Fibroblast of skin of abdomen (primary cell): ENCODE results near the gene RABAC1. TPM values are rescaled to one million over a fixed set of nuclear protein-coding genes. Genes with fewer than 3 reads are reported as not detected.
"Not testable (repeated sequence)": the region's sequence is repeated elsewhere in the genome, so short reads cannot be mapped to it uniquely, and the experiment has no call there.

Source experiments
- DNase-seq: peaks from one replicate; pipeline ENCODE4 v3.0.0-alpha.2; 2013
- polyA plus RNA-seq, 2 experiments: library from polyadenylated mRNA; unstranded; fragments of 120-200 nt; gene quantifications; one replicate each; pipeline ENCODE4 v1.2.1, GENCODE V29; 2013; ENCODE audit not compliant: insufficient read length in 2 of 2

The RABAC1 gene, protein sequence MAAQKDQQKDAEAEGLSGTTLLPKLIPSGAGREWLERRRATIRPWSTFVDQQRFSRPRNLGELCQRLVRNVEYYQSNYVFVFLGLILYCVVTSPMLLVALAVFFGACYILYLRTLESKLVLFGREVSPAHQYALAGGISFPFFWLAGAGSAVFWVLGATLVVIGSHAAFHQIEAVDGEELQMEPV
- 251 TPM for polyA plus RNA-seq (2013, experiment 1 of 2; ENCODE audit: insufficient read length)
- polyA plus RNA-seq (2013, experiment 2 of 2; ENCODE audit: insufficient read length), result 262 TPM

DNA sequence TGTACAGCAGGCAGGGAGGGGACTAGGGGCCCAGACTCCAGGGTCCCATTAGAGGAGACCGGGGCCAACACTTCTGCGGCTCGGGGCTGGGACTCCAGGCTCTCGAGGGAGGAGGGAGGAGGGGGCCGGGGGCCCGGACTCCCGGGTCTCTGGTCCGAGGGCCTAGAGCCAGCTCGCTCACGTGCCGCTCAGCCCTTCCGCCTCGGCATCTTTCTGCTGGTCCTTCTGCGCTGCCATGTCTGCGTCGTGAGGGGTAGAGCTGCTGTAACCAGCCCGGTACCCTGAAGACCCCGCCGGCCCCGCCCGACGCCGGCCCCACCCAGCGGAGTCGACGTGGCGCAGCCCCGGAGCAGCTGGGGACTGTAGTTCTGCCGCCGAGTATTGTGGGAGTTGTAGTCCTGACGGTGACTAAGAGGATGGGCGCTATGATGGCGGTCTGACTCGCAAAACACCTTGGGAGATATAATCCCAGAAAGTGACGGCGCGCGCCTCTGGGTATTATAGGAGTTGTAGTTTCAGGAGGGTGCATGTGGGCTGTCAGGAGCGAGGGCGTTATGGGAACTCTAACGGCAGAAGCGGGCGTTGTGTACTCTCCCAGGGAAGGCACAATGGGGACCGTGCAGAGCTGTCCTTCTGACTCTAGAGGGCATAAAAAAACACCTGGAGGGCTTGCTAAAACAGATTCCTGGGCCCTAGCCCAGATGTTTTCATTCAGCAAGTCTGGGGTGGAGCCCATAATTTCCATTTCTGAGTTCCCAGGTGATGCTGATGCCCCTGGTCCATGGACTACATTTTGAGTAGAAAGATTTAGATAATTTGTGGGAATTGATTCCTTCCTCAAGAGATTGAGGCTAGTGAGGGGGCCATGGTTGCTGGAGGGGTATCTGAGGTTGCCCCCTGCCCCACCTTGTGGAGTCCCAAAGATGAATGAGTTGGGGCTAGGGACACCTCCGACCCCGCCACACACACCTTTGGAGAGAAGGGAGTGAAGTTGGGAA is at the start of gene RABAC1:
TSS of gene RABAC1 (minus strand) at position 266 of the 998 bp plus-strand sequence. CDS start at position 237, 29 bp downstream.
- peak; percentile 93 for DNase-seq

DNA sequence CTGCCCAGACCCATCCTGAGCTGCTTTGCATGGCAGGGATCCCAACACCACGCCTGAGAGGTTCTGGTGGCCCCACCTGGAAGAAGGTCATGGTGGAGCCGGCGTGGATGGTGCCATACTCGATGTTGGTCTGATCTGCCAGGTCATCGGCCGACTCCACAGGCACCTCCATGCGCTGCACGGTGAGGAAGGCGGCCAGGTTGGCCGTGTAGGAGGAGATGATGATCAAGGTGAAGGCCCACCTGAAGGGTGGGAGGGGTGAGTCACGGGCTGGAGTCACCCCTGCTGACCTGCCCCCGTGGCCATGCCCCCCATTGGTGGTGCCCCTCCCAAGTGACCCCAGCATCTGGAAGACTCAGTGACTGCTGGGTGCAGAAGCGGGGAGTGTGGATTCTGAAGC is 47.4 kb upstream of the RABAC1 start:
- no peak for DNase-seq

GRCh38 chr19:42005504-42005903 is 46.4 kb upstream of the RABAC1 start:
- no peak for DNase-seq

GRCh38 chr19:42003506-42004294 is 44.6 kb upstream of the RABAC1 start:
- DNase-seq, result no peak

- DNase-seq, result no peak
Observed at GRCh38 chr19:41999878-42000208, 40.7 kb upstream of the RABAC1 start.

DNA sequence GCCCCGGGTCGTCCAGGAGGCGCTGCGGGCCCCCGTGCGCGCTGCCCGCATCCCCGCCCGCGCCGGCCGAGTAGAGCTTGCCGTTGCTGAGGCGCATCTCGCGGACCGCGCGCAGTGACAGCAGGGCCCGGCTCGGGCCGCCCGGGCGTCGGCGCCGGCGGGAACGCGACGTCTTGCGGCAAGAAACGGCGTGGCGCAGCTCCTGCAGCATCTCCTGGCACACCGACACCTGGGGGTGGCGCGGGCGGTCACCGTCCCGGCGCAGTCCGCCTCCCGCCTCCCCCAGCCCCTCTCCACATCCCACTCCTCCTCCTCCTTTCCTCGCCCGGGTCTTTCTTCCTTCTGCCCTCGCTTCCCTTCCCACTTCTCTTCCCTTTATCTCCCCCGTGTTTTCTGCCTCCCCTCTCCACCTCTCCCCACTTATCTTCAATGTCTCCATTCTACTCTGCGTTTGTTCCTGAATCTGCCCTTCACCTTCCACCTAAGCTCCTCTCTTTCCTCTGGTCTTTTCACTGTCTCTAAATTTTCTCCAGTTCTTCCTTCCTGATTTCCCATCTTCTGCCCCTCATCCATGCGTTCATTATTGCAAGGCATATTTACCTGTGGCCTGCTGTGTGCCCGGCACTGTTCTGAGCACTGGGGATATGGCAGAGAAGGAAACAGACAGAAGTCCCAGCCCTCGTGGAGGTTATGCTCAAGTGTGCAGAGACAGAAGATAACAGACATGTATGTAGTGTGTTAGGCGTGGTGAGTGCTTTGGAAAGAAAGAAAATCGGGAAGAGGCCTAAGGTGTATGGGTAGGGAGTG is 40.2 kb upstream of the RABAC1 start:
- no peak for DNase-seq

DNA sequence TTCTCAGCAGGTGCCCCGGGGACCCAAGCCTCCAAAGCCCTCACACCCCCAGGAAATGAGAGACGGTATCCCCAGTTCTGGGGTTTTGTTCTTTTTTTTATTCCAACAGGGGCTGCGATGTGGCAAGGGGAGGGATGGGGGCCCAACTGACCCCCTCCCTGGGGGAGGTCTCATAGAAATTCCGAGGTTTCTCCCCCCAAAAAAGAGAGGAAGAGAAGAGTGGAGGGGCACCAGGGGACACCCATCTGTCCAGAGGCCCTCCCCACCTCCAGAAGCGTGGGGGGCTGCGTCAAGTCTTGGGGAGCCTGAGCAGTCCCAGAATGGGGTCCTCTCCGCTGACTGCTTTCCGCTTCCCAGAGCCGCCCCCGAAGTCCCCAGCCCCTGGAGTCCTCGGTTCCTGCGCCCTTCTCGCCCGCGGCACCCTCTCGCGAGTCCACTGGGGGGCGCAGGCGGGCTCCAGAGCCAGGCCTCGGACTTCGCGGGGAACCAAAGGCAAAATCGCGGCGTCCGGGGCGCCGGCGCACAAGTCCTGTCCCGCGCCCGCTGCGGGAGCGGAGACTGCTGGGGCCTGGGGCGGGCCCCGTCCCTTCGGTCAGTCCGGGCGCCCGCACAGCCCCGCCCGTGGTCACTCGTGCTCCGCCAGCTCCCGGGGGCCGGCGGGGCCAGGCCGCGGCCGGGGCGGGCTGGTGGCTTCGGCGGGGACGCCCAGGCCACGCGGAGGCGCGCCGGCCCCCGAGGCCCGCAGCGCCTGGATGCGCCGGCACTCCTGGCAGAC is 39.3 kb upstream of the RABAC1 start:
- DNase-seq, result peak; percentile 17

GRCh38 chr19:41997851-41998229 is 38.7 kb upstream of the RABAC1 start:
- no peak for DNase-seq

DNA sequence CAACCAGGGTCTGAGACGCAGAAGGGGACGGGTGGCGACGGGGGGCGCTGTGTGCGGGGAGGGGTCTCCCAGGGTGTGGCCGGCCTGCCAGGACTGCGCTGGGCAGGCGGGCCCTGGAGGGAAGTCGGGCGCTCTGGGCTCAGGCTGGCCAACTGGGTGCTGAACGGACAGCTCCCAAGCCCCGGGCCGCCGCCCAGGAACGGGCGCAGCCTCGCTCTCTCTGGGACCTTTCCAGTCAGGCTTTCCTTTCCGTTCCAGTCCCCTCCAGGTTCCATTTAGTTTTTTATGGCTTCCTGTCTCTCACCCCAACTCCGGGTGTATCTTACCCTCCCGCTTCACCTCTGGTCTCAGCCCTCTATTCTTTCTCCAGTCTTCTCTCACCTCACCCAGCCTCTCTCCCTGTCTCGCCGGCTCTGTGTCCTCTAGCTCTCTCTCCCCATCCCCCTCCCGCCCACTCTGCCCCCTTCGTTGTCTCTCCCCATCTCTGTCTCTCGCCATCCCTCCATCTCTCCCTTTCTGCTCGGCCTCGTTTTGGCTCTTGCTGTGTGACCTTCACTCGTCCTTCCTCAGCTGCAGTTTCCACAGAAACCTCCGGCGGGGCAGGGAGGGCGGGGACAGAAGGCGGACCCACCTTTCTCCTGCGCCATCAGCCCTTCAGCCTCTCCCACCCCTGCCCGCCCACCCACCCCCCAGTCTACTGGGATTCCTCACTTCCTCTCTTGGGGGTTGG is 38.2 kb upstream of the RABAC1 start:
- DNase-seq, result peak; percentile 16

DNA sequence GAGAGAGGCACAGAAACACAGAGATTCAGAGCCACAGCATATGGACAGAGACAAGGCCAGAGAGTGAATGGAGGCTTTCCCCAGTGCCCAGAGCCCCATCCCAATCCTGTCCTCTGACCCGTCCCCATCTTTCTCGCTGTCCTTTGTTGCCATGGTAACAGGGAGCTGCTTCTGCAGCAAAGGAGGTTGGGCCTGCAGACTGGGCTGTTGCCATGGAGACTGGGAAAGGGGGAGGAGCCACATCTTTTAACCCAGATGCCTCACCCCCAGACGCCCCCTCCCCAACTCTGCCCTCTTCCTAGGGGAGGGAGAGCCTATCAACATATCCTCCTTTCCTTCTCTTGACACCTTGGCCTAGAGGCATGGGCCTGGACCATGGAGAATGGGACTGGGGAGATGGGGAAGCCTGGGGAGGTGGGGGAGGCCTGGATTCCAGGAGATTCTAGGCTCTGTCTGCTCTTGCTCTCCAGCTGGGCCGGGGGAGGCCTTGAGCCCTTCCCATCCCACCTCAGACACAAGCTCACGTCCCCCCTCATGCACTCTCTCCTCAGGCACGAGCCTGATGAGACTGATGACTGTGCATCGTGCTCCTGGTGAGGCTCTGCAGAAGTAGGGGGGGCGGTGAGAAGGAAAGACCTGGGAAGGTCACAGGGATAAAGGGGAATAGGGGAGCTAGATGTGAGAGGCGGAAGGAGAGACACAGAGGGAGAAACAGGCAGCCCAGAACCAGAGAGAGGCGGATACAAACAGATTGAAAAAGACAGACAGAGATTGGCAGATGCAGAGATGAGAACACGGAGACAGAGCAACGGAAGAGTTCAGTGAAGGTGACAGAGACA is 37.1 kb upstream of the RABAC1 start:
- no peak for DNase-seq

GRCh38 chr19:41994994-41995958 is 36.2 kb upstream of the RABAC1 start:
- DNase-seq, result no peak

GRCh38 chr19:41994521-41994971 is 35.4 kb upstream of the RABAC1 start:
- DNase-seq, result no peak

DNA sequence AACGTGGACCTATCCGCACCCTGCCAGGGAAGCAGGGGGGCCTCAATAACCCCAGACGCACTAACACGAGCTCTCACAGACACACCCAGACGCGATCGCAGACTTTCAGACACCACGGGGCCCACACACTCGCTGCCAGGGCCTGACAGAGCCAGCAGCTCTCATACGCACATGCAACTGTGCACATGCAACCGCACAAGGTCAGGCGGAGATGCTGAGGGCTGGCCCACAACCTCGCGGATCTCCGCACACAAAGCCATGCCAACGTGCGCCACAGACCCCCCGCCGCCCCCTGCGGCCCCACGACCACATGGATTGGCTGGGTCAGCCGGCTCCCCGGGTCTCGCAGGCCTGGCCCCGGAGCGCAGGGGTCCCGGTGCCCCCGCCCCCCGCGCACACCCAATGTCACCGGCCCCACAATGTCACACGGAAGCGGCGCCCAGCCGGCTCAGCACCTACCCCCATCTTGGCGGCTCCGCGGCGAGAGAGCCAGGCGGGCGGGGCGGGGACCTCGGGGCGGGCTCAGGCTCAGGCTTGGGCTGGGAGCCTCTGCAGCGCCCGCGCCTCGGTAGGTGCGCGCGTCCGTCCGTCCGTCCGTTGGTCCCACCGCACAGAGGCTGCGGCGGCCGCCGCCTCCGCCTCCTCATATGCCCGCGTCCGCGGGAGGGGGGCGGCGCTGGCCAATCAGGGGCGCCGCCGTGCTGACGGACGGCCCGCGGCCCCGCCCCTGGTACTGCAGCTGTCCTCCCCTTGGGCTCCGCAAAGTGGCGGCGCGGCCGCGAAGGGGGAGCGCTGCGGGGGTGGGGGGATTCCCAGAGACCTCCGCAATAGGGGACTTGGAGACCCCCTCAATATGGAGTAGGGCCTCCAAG is 34.7 kb upstream of the RABAC1 start, which contains the start of gene ATP1A3:
TSS of gene ATP1A3 (minus strand) at position 619 of the 872 bp plus-strand sequence. CDS start at position 465, 154 bp downstream.
- peak; percentile 16 for DNase-seq

DNA sequence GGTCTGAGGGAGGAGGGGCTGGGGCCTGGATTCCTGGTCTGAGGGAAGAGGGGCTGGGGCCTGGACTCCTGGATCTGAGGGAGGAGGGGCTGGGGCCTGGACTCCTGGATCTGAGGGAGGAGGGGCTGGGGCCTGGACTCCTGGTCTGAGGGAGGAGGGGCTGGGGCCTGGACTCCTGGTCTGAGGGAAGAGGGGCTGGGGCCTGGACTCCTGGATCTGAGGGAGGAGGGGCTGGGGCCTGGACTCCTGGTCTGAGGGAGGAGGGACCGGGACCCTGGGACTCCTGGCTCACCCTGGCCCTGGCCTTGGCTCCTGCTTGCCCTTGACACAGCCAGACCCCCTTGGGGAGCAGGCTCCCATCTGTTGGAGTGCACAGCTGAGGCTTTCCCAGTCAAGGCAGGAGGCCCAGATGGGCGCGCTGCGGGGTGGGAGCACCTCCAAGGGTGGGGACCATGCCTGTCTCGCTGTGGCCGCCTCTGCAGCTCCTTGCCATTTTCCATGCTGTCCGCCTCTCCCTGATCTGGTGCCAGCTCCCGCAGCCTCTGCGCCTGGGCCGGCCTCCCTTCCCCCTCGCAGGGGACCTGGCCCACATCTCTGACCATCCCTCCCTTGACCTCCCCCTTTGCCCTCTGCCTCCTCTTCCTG is 32.9 kb upstream of the RABAC1 start:
- DNase-seq, result not testable (repeated sequence)

DNA sequence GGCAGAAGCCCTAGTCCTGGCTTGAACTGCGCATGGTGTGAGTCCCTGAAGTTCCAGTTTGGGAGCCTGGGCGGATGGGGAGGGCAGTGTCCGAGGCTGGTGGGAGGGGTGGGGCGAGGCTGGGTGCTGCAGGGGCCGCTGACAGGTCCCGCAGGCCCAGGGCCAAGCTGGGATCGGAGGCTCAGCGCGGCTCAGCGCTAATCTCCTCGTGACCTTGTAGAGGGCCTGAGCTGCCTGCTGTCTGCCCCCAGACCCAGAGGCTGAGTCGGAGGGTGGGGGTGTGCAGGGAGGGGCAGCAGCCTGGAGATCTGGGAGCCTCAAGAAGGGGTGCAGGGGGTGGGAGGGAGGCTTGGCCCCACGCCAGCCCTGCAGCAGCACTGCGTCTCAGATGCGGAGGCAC is 31.9 kb upstream of the RABAC1 start:
- no peak for DNase-seq

- DNase-seq, result no peak
Observed at GRCh38 chr19:41990615-41991014, 31.5 kb upstream of the RABAC1 start.

- DNase-seq, result no peak
Observed at GRCh38 chr19:41990028-41990427, 30.9 kb upstream of the RABAC1 start.
